EH (cell line): ENCODE data around the gene VPS33A.
"Not testable (repeated sequence)": the region's sequence is repeated elsewhere in the genome, so short reads cannot be mapped to it uniquely, and the experiment has no call there.

ENCODE experiments used
- DNase-seq: peaks from one replicate; pipeline ENCODE4 v3.0.0-alpha.2; 2015; ENCODE audit warnings: low read depth

Gene VPS33A

DNA sequence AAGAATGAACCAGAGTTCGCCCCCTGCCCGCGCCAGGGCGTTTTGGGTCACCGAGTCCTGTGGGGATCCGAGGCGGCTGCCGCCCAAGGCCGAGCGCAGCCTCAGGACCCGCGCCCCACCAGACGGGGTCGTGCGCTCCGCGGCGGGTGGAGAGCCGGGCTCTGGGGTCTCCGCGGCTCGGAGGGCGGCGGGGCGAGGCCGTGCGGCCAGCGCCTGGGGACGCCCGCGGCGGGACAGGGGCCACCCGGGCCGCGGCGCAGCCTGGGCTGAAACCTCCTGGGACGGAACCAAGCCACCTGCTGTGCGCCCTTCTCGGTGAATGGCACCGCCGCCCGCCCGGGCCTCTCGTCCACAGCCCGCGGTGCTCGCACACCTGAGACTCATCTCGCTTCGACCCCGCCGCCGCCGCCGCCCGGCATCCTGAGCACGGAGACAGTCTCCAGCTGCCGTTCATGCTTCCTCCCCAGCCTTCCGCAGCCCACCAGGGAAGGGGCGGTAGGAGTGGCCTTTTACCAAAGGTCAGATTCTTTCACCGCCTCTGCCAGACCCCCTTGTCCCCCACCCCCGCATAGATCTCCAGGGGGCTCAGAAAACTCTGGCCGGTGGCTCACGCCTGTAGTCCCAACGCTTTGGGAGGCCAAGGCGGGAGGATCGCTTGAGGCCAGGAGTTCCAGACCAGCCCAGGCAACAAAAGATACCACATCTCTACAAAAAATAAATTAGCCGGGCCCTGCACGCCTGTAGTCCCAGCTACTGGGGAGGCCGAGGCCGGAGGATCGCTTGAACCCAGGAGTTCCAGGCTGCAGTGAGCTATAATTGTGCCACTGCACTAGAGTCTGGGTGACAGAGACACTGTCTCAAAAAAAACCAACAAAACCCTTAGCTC, 61.9 kb downstream of the VPS33A start:
- no peak for DNase-seq

DNA sequence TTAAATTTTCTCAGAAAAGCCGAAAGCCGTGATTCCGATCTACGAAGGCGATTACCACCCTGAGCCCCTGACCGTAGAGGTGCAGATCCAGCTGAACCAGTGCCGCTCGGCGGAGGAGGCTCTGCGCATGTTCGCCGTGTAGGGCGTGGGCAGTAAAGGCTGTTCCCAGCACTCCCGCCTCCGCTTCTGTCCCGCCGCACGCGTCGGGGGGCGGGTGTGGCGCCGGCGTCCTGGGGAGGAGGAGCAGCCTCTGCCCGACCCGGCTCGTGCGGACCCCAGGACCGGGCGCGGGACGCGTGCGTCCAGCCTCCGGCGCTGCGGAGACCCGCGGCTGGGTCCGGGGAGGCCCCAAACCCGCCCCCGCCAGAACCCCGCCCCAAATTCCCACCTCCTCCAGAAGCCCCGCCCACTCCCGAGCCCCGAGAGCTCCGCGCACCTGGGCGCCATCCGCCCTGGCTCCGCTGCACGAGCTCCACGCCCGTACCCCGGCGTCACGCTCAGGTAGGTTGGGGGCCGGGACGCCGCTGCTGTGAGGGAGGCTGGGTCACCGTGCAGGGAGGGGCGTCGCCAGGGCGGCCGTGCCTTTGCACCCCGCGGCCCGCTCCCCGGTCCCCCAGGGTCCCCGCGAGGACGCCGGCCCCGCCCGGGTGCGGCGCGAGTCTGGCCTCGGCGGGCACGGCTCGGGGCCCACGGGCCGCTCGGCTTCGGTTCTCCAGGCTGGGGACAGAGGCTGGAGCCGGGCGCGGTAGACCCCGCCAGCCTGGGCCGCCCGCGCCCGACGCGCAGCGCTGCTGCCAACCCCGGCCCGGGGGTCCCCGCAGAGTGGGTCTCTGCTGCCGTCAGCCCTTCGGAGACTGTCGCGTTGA, 62.8 kb downstream of the VPS33A start, which contains the start of gene B3GNT4:
TSS of gene B3GNT4 (plus strand) at position 409 of the 866 bp plus-strand sequence. CDS start 910 bp downstream, outside the sequence.
- DNase-seq, result peak; percentile 61

DNA sequence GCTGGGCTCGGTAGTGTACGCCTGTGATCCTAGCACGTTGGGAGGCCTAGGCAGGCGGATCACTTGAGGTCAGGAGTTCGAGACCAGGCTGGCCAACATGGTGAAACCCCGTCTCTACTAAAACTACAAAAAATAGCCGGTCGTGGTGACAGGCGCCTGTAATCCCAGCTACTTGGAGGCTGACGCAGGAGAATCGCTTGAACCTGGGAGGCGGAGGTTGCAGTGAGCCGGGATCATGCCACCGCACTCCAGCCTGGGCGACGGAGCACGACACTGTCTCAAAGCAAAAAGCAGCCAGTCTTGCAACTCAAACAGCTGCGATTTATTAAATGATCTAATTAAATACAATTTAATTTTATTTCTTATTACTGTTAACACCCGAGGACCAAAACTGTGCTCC, 63.5 kb downstream of the VPS33A start:
- DNase-seq, result not testable (repeated sequence)

DNA sequence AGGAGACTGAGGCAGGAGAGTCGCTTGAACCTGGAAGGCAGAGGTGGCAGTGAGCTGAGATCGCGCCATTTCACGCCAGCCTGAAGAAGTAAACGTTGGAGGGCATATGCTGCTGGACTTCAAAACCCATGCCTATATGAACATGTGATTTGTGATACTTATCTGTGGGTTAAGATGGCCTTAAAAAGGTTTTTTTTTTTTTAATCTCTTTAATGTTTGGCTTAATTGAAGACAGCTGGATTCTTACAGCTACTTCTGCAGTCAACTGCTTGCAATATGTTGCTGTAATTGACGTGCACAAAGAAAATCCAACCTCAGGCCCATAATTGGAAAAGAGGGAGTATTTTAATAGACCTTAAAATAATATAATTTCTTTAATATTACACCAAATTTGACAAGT, 64.3 kb downstream of the VPS33A start:
- no peak for DNase-seq

DNA sequence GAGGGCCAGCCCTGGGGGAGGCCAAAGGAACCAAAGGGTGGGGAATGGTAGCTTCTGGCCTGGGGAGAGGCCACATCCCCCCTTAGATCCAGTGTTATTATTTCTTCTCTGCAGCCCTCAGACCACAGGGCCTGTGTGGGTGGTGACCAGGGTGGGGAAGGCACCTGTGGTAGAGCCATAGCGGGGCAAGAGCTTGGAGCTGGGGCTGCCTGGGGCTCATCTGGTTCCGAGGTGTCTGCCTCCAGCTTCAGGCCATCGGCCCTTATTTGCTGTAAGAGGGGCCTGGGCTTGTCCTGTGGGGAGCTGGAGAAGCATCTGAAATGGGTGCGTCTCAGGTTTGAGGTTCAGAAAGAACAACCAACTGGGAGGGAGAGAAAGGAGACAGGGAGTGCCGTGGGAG, 64.9 kb downstream of the VPS33A start:
- no peak for DNase-seq

DNA sequence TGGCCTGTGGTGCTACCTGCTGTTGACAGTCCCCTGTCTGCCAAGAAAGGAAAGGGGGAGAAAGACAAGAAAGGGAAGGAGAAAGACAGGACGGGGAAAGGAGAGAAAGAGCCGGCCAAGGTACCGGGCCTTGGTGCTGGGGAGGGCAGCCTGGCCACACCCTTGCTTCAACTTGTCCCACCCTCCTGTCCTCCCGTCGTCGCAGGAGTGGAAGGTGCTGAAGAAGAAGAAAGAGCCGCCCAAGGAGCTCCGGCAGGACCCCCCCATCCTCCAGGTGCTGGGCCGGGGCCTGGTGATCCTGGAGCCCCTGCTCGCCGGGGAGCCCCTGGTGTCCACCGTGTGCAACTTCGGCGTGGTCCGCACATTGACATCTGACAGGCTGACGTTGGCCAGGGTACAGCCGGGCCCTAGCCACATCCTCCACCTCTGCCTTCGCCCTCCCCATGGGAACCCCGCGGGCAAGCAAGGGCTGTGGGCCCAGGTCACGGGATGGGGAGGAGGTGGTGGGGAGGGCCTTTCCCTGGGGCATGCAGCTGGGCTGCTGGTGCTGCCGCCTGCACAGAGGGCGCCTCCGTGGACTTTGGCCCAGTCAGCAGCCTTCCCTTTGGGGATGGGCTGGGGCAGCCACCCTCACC, 65.6 kb downstream of the VPS33A start:
- DNase-seq, result no peak

DNA sequence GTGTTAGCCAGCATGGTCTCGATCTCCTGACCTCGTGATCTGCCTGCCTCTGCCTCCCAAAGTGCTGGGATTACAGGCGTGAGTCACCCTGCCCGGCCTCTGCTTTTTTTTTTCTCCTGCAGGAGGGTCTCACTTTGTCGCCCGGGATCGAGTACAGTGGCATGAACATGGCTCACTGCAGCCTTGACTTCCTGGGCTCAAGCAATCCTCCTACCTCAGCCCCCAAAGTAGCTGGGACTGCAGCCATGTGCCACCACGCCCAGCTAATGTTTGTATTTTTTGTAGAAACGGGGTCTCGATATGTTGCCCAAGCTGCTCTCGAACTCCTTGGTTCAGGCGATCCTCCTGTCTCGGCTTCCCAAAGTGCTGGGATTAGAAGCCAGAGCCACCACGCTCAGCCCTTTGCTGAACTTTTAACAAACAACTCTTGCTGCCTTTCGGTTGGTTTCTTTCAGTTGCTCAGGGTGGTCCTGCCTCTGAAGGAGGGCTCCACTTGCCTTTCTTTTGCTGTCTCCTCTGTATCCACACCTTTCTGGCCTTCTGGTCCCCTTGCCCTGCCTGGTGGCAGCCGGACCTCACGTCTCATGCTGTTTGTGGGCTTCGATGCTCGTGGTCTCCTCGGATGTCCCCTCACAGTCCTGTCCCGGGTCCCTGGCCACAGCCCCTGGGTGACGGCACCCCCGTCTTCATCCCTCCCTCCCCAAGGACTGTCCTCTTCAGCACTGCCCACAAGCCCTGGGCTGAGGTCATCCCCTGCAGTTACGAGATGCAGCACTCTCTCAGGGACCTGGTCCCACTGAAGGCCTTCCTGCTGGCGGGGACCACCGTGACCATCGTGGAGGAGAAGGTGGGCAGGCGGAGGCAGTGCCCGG, 66.6 kb downstream of the VPS33A start:
- no peak for DNase-seq

DNA sequence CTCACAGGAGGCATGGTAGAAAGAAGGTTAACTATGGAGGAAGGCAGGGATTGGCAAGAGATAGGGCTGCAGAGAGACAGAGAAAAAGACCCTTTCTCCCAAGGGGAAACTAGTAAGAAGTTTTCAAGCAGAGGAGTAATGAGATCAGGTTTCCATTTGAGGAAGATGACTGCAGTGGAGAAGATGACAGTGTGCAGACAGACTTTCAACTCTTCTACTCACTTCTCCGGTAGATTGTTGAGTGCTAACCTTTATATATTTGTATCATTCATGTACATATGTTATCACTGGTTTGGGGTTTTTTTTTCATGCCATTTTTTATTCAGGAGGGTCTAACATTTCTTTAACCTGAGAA, 68.7 kb downstream of the VPS33A start:
- no peak for DNase-seq

DNA sequence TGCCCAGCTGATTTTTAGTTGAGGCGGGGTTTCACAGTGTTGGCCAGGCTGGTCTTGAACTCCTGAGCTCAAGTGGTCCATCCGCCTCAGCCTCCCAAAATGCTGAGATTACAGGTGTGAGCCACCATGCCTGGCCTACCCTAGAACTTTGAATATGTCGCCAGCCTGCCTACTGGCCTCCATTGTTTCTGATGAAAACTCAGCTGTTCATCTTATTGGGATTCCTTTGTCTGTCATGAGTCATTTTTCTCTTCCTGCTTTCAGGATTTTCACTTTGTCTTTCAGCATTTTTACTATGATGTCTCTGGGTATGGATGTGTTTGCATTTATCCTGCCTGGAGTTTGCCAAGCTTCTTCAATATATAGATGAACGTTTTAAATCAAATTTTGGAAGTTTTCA, 70.9 kb downstream of the VPS33A start:
- no peak for DNase-seq

DNA sequence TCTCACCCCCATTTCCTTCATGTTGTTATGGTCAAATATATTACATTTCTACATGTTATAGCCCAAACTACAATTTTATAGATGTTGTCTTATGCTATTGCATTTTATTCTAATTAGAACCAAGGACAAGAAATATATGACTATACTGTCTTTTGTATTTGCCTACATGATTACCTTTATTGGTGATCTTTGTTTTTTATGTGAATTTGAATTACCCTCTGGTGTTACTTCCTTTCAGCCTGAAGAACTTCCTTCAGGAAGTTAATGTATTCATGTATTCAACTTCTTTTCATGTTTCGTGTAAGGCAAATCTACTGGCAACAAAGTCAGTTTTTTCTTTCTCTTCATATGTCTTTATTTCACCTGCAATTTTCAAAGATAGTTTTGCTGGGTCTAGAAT, 71.5 kb downstream of the VPS33A start:
- DNase-seq, result no peak

DNA sequence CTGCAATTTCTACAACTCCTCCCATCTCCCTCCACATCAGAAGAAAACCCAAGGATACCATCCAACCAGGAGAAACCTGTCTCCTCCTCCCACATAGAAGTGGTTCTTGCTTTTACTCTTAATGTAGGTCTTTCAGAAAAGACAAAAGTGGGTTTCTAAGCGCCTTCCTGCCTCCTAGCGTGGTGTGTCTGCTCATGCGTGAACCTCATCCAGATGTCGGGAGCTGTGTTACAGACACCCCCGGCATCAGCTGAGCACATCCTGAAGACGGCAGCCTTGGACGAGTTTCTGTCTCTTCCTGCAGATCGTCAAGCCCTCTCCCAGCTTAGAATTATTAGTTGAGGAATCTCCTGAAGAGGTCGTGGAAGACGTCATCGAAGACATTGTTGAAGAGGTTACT, 73.9 kb downstream of the VPS33A start:
- DNase-seq, result no peak

DNA sequence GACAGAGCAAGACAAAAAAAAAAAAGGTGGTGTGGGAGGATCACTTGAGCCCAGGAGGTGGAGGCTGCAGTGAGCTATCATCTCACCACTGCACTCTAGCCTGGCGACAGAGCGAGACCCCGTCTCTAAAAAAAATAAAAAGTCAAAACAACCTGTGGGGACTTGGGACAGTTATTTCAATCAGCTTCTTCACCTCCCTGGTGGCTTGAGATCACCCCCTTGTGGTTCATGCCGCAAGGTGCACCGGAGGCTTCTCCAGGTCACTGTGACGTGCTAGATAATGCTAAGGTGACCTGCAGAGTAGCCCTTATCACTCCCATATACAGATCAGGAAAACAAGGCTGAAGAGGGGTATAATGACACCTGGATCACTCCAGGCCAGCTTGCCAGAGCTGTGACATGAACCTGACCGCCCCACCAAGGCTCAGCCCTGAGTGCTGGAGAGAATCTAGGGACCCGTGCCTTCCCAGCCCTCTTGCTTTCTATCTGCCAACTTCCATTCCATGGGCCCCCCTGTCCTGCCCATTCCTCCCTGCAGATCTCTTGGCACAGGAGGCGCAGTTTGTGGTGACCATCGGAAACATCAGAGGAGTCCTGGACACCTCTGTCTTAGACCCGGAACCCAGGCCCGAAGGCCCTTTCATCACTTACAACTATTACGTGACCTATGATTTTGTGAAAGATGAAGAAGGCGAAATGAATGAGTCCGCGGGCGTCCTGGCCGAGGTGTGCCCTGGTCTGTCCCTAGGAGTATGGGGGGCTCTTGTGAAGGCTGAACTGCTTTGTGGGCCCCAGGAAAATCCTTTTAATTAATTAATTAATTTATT, 75.2 kb downstream of the VPS33A start:
- peak; percentile 62 for DNase-seq

DNA sequence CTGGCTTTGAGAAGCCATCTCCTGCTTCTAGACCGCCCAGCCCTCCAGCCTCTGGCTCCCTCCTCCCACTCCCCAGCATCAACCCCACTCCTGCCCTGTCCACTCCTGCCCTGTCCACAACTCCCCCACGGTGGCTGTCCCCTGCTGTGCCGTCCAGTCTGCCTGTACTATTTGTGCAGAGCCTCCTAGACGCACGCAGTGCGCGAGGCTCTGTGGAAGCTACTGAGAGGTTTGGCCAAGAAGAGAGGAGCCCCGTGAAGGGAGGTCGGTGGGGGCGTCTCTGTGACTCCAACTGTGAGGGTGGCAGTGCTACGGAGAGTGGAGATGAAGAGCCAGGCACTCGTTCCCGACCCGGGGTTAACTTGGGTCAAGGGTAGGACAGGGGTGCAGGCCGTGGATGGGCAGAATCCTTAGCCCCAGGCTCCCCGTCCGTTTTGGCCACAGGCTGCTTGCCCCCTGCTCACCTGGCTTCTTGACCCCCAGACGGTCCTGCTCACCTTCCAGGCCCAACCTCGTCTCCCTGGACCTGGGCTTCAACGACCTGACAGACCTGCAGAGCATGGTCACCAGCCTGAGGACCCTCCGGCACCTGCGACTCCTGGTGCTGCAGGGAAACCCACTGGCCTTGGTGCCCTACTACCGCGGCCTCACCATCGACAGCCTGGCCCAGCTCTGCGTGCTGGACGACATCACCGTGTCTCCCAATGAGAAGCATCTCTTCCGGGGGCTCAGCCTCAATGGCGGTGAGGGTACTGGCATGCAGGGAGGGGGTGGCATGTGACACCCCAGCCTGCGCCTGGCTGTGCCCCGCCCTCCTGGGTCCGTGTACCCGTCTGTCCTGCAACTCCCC, 76.4 kb downstream of the VPS33A start:
- DNase-seq, result no peak

DNA sequence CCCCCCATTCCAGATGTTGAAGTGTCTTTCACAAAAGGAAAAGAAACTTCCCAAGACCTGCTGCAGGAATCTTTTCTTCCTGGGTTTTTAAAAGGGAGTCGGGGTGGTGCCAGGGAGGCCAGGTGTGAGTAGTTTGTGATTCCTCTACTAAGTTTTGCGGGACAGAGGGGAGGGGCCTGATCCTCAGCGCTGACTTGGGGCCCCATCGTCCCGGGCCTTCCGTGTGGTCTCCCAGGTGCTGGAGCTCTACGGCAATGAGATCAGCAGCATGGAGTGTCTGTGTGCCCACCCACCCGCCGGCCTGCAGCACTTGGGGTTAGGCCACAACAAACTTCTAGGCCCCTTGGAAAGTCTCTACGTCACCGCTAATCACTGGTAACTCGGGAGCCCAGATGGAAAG, 78.8 kb downstream of the VPS33A start:
- no peak for DNase-seq

DNA sequence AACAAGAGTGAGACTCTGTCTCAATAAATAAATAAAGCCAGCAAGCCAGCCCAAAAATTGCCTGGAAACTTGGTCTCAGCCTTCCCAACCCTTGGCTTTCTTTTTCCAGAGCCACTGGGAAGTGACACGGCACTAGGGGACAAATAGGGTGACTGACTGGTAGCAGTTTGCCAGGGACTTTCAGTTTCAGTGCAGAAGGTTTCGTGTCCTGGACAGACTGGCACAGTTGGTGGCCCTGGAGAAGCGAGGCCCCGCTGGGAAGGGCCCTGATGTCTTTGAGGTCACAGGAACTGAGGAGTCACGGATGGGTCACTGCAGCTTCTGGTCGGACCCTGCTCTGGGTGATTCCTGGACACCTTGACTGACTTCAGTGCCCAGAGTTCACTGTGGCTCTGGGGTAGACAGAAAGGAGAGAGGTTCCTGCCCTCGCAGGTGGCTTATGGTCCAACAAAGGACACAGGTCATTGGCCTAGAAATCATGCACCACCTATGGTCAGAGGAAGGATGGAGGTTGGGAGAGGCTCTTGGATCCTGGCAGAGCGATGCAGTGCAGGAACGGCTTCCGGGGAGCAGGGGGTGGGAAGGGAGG, 80.7 kb downstream of the VPS33A start:
- DNase-seq, result no peak

DNA sequence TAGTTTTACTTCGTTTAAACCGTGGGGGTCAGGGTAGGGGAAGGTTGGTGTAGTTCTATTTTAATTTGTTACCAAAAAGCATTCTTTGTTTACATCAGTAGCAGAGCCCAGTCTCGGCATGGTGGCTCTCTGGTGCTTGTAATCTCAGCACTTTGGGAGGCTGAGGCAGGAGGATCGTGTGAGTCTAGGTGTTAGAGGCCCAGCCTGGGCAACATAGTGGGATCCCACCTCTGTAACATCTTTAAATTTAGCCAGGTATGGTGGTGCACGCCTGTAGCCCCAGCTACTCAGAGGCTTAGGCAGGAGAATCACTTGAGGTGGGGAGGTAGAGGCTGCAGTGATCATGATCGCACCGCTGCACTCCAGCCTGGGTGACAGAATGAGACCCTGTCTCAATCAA, 81.2 kb downstream of the VPS33A start:
- no peak for DNase-seq

DNA sequence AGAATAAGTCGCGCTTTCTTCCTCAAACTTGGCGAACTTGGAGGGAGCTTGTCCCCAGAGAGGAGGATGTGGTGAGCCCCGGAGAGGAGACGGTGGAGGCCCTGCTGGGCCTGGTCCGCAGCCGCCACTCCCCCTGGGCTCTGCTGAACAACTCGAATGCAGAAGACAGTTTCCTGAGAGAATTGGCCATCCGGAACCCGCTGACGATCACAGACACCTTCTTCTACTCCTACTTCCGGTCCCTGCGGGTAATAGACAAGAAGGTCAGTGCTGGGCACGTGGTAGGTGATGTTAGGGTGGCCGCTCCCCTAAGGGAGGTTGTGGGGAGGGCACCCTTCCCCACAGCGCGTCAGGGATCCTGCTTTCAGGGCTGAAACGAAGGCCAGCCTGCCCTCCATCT, 81.8 kb downstream of the VPS33A start:
- no peak for DNase-seq

DNA sequence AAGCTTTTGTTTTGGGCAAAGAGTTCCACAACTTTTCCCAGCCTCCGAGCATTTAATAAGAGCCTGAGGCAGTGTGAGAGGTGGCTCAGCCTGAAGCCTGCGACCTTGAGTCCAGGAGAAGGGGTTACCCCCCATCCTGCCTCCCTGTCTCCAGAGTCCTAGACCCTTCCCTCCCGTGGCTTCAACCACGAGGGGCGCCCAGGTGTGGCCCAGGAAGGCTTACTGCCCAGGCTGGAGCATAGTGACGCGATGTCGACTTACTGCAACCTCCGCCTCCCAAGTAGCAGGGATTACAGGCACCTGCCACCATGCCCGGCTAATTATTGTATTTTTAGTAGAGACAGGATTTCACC, 82.7 kb downstream of the VPS33A start:
- DNase-seq, result no peak

DNA sequence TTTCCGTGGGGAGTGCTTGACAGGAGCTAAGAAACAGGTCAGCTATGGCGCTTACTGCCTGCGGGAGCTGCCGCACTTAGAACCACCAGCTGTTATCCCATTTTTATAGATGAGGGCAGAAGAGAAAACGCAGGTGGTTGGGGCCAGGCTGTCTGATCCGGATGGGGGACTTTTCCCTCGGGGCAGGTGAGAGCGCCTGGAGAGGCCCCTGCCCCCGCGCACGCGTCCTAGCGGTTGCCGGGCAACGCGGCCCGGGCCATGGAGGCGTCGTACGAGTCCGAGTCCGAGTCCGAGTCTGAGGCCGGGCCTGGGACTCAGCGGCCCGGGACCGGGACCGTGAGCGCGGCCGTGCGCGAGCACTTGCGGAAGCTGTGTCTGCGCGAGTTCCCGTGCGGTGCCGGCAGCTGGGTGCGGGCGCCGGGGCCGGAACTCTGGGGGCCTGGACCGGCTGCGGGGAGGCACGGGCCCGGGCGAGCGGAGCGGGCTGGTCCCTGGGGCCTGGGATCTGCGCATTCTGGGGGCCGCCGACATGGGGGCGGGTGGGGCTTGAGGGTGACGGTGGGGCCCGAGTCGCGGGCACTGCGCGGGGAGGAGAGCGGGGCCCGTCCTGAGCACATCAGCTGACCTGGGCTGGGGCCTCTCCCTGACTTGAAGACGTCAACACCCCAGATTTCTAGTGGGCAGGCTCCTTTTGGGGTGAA, 83.3 kb downstream of the VPS33A start, which contains the start of gene LRRC43:
TSS of gene LRRC43 (plus strand) at position 237 of the 701 bp plus-strand sequence. CDS start at position 259, 22 bp downstream.
- peak; percentile 40 for DNase-seq
